ENCODE measurements around the gene GTPBP1. TPM values are rescaled to one million over a fixed set of nuclear protein-coding genes. Genes with fewer than 3 reads are reported as not detected.

GTPBP1 gene
- polyA plus RNA-seq, 4 donors: 36.8 to 63.6 (median 52.3) TPM

- DNase-seq (ENCODE audit: low read depth in 4 of 4, low spot score in 2 of 4): no peak
These were observed 75.3 kb downstream of the GTPBP1 start for GRCh38 chr22:38781033-38781432.

- DNase-seq (ENCODE audit: low read depth in 4 of 4, low spot score in 2 of 4): no peak
These were observed 76.8 kb downstream of the GTPBP1 start for GRCh38 chr22:38782402-38783094.

Other genes starting within 250 kb of the GTPBP1 start
- 10 to 100 TPM in 3 of 4 donors, 1 to 10 TPM in 1; 8.4 to 11.7 (median 10.9) TPM for gene KDELR3, start 237.8 kb upstream of the GTPBP1 start, polyA plus RNA-seq (ENCODE audit: insufficient read length in 4 of 4)
- gene DDX17, start 199.6 kb upstream of the GTPBP1 start, polyA plus RNA-seq (ENCODE audit: insufficient read length in 4 of 4): 1,000 to 10,000 TPM in 2 of 4 donors, 100 to 1,000 TPM in 2; 632 to 1,158 (median 901) TPM
- gene DMC1, start 135.8 kb upstream of the GTPBP1 start, polyA plus RNA-seq (ENCODE audit: insufficient read length in 4 of 4): 1 to 10 TPM; 5.2 to 7.1 (median 5.5) TPM
- gene FAM227A, start 49.6 kb upstream of the GTPBP1 start, polyA plus RNA-seq (ENCODE audit: insufficient read length in 4 of 4): 10 to 100 TPM in 2 of 4 donors, 1 to 10 TPM in 2; 3.6 to 12.6 (median 7.8) TPM
- gene CBY1, start 49.3 kb upstream of the GTPBP1 start, polyA plus RNA-seq (ENCODE audit: insufficient read length in 4 of 4): 10 to 100 TPM; 58.4 to 60.8 (median 59.9) TPM
- 100 to 1,000 TPM in 1 of 4 donors, 10 to 100 TPM in 3; 85.1 to 103 (median 88.8) TPM for gene TOMM22, start 24.0 kb upstream of the GTPBP1 start, polyA plus RNA-seq (ENCODE audit: insufficient read length in 4 of 4)
- 10 to 100 TPM; 38.0 to 45.8 (median 40.1) TPM for gene JOSD1, start 5.0 kb upstream of the GTPBP1 start, polyA plus RNA-seq (ENCODE audit: insufficient read length in 4 of 4)
- gene SUN2, start 50.1 kb downstream of the GTPBP1 start, polyA plus RNA-seq (ENCODE audit: insufficient read length in 4 of 4): 10 to 100 TPM; 46.3 to 70.2 (median 68.5) TPM
- 10 to 100 TPM; 34.3 to 43.5 (median 39.8) TPM for gene DNAL4, start 88.2 kb downstream of the GTPBP1 start, polyA plus RNA-seq (ENCODE audit: insufficient read length in 4 of 4)
- gene NPTXR, start 138.1 kb downstream of the GTPBP1 start, polyA plus RNA-seq (ENCODE audit: insufficient read length in 4 of 4): 1 to 10 TPM; 4.3 to 4.8 (median 4.7) TPM
- gene CBX6, start 166.3 kb downstream of the GTPBP1 start, polyA plus RNA-seq (ENCODE audit: insufficient read length in 4 of 4): 10 to 100 TPM; 35.9 to 50.8 (median 43.0) TPM

Measured in left renal cortex interstitium (tissue), 4 donors.